GM23248 (cell line): ENCODE data around the gene CEP112. TPM values are rescaled to one million over a fixed set of nuclear protein-coding genes. Genes with fewer than 3 reads are reported as not detected.
A peak's percentile ranks its signal among the peaks of the same experiment; 100 is the strongest.

Experiments used
- DNase-seq: peaks from one replicate; pipeline ENCODE4 v3.0.0-alpha.2; 2015
- H2AFZ ChIP-seq: fragments of 200-600 bp; sonication (generic); 2 replicates; pipeline ENCODE4 v1.6.1; 2016; ENCODE audit warnings: antibody characterized with exemption
- H3F3A ChIP-seq: fragments of 200-600 bp; sonication (generic); 2 replicates; pipeline ENCODE4 v1.6.1; 2016; ENCODE audit warnings: mild to moderate bottlenecking, antibody characterized with exemption, mixed run types; ENCODE audit not compliant: insufficient read depth
- H3K27ac ChIP-seq: fragments of 200-600 bp; sonication (generic); 2 replicates; pipeline ENCODE4 v1.5.1; 2016; ENCODE audit warnings: mild to moderate bottlenecking
- H3K27me3 ChIP-seq: fragments of 200-600 bp; sonication (generic); replicated peaks from 2 replicates; pipeline ENCODE4 v1.6.1; 2016; ENCODE audit warnings: mild to moderate bottlenecking; ENCODE audit not compliant: insufficient read depth
- H3K36me3 ChIP-seq: fragments of 200-600 bp; sonication (generic); 2 replicates; pipeline ENCODE4 v1.6.1; 2016; ENCODE audit warnings: low read depth, mild to moderate bottlenecking
- H3K4me1 ChIP-seq: fragments of 200-600 bp; sonication (generic); 2 replicates; pipeline ENCODE4 v1.6.1; 2016; ENCODE audit warnings: mild to moderate bottlenecking; ENCODE audit not compliant: insufficient read depth
- H3K4me2 ChIP-seq: fragments of 200-600 bp; sonication (generic); one replicate; pipeline ENCODE4 v1.6.1; 2016; ENCODE audit warnings: mild to moderate bottlenecking; ENCODE audit not compliant: unreplicated experiment
- H3K4me3 ChIP-seq: fragments of 200-600 bp; sonication (generic); 2 replicates; pipeline ENCODE4 v1.5.1; 2016; ENCODE audit warnings: mild to moderate bottlenecking
- H3K79me2 ChIP-seq: fragments of 200-600 bp; sonication (generic); 2 replicates; pipeline ENCODE4 v1.6.1; 2016; ENCODE audit warnings: mild to moderate bottlenecking; ENCODE audit not compliant: insufficient read depth
- H3K9ac ChIP-seq: fragments of 200-600 bp; sonication (generic); 2 replicates; pipeline ENCODE4 v1.6.1; 2016; ENCODE audit warnings: mild to moderate bottlenecking
- H3K9me2 ChIP-seq: fragments of 200-600 bp; sonication (generic); 2 replicates; pipeline ENCODE4 v1.6.1; 2016; ENCODE audit warnings: mixed run types, mild to moderate bottlenecking, moderate library complexity; ENCODE audit not compliant: insufficient read depth
- H3K9me3 ChIP-seq: fragments of 200-600 bp; sonication (generic); one replicate; pipeline ENCODE4 v1.6.1; 2017; ENCODE audit warnings: low read depth
- H4K20me1 ChIP-seq: fragments of 200-600 bp; sonication (generic); 2 replicates; pipeline ENCODE4 v1.6.0; 2016; ENCODE audit not compliant: insufficient read depth
- EZH2 ChIP-seq: fragments of 200-600 bp; sonication (generic); IDR thresholded peaks from 2 replicates; pipeline ENCODE4 v1.6.1; 2018; ENCODE audit warnings: antibody characterized with exemption, mild to moderate bottlenecking; ENCODE audit not compliant: insufficient read depth, poor library complexity, severe bottlenecking
- EZH2phosphoT487 ChIP-seq: fragments of 200-600 bp; sonication (generic); IDR thresholded peaks from 2 replicates; pipeline ENCODE4 v1.6.1; 2018; ENCODE audit warnings: antibody characterized with exemption, moderate library complexity, mild to moderate bottlenecking, low read depth; ENCODE audit not compliant: insufficient read depth
- WGBS, 2 experiments: methylation state at CpG; one replicate each; pipeline ENCODE4 v1.1.6; 2015 to 2017; ENCODE audit warnings: low lambda C conversion rate in 2 of 2, low coverage in 1 of 2; ENCODE audit errors: missing lambda C conversion rate in 2 of 2; 5-methylcytosine and 5-hydroxymethylcytosine counted together
- in situ Hi-C: fragments of 300-500 bp; cut with MboI; formaldehyde crosslinking; loops from 2 replicates; pipeline ENCODE4 v1.15.0; 2020
- polyA plus RNA-seq: library from polyadenylated mRNA; unstranded; fragments of >200 nt; fragmentation: Nextera tagmentation; extraction: Ambion mirVana; gene quantifications from 2 replicates; pipeline ENCODE4 v1.2.1, GENCODE V29; 2016
- total RNA-seq: library from RNA; depleted of rRNA; stranded (reverse); fragments of >200 nt; shearing (Covaris generic); gene quantifications from 2 replicates; pipeline ENCODE4 v1.2.3, GENCODE V29; 2014

Gene CEP112
- total and polyA plus RNA-seq, 2 experiments from 2014 or later = 8.1 to 14.8 TPM

DNA sequence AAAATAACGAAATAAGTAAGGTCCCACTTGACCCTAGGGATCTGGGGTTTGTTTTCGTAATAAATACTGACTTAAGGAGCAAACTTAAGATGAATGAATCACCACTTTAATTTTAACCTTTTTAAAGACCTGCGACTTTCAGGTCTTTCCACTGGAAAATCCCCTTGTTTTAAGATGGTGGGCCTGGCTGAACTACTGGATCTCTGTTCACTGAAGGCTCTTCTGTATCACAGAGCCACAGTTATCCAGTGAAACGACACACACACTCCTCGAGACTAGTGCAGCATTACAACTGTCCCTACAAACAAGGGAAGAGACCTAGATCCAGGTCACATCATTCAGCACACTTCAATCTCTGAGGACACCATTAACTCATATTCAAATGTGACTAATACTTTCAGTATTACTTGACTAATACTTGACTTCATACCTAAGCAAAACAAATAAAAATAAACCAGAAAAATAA lies 299.0 kb downstream of the CEP112 start:
- Histone ChIP-seq H3K4me3 (no peak overlapping the region), H3K79me2 (no peaks in the 10 kb centered on the region), H3K9me2 (no peaks in the 10 kb centered on the region), H4K20me1 (no peaks in the 10 kb centered on the region), H3K4me1 (peaks cover 14% of the 10 kb centered on the region), H3K9me3 (no peaks in the 10 kb centered on the region), H2AFZ (no peak overlapping the region), H3K27me3 (no peaks in the 10 kb centered on the region), H3K9ac (no peak overlapping the region), H3F3A (peaks cover 8% of the 10 kb centered on the region), H3K36me3 (no peaks in the 10 kb centered on the region), H3K4me2 (no peak overlapping the region), H3K27ac (no peak overlapping the region)
- peak; percentile 6 for DNase-seq
- TF ChIP-seq EZH2 = no peak
- TF ChIP-seq EZH2phosphoT487 = no peak
- in situ Hi-C loops = no loop called here
- WGBS, 2 experiments = 91 to 93% methylated on average over 5 of the region's 5 CpGs

DNA sequence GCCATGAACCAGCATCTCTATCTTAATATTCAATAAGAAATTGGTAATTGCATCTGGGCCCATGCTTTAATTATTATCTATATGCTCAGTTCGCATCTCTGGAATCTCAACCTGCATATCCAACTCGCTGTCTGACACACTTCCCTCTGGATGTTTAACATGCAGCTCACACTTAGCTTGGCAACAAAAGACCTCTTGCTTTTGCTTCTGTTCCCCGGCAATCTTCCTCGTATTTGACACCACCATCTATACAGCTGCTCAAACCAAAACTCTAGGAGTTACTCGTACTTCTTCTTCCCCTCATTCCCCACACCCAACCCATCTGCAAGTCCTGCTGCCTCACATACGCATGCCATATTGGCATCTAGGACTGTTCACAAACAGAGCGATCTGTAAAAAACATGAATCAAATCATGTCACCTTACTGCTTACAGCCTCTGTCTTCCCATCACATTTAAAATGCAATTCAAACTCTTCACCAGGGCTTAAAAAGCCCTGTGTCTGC lies 300.6 kb downstream of the CEP112 start:
- Histone ChIP-seq H3K27me3 (no peaks in the 10 kb centered on the region), H3F3A (peaks cover 12% of the 10 kb centered on the region), H3K4me2 (no peak overlapping the region), H3K9me2 (no peaks in the 10 kb centered on the region), H3K4me3 (no peak overlapping the region), H3K36me3 (no peaks in the 10 kb centered on the region), H3K9me3 (no peaks in the 10 kb centered on the region), H4K20me1 (no peaks in the 10 kb centered on the region), H3K27ac (no peak overlapping the region), H3K79me2 (no peaks in the 10 kb centered on the region), H3K9ac (no peak overlapping the region), H2AFZ (no peak overlapping the region), H3K4me1 (peaks cover 26% of the 10 kb centered on the region)
- DNase-seq = no peak
- TF ChIP-seq EZH2 = no peak
- no peak for TF ChIP-seq EZH2phosphoT487
- in situ Hi-C loops = no loop called here
- WGBS, 2 experiments = 92 to 96% methylated on average over 7 of the region's 7 CpGs

DNA sequence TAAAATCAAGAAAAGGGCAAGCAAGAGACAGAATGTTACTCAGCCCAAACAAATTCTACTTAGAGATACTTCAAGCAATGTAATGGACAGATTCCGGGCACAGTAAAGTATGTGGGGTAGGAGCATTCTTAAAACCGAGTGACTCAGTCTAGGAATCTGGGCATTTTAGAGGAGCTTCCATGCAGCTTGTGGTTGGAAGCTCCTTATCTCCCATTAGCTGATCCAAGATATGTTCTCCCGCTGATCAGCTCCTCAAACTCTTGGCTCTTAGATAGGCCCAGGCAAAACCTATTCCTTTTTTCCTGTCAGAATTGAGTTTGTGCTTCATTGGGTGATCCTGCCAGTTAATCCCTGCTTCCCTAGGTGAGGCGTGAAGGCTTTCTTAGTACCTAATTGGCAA lies 303.3 kb downstream of the CEP112 start:
- WGBS, 2 experiments = 60 to 67% methylated on average over 4 of the region's 4 CpGs
- Histone ChIP-seq H4K20me1 (no peaks in the 10 kb centered on the region), H3K4me3 (no peak overlapping the region), H3K4me2 (peak overlapping the region; percentile 5), H3F3A (peaks cover 21% of the 10 kb centered on the region), H3K27me3 (no peaks in the 10 kb centered on the region), H2AFZ (no peak overlapping the region), H3K9ac (no peak overlapping the region), H3K79me2 (no peaks in the 10 kb centered on the region), H3K9me2 (no peaks in the 10 kb centered on the region), H3K36me3 (no peaks in the 10 kb centered on the region), H3K9me3 (no peaks in the 10 kb centered on the region), H3K27ac (no peak overlapping the region), H3K4me1 (peaks cover 38% of the 10 kb centered on the region)
- in situ Hi-C loops = no loop called here
- TF ChIP-seq EZH2 (no peak), EZH2phosphoT487 (no peak)
- DNase-seq = peak; percentile 52

DNA sequence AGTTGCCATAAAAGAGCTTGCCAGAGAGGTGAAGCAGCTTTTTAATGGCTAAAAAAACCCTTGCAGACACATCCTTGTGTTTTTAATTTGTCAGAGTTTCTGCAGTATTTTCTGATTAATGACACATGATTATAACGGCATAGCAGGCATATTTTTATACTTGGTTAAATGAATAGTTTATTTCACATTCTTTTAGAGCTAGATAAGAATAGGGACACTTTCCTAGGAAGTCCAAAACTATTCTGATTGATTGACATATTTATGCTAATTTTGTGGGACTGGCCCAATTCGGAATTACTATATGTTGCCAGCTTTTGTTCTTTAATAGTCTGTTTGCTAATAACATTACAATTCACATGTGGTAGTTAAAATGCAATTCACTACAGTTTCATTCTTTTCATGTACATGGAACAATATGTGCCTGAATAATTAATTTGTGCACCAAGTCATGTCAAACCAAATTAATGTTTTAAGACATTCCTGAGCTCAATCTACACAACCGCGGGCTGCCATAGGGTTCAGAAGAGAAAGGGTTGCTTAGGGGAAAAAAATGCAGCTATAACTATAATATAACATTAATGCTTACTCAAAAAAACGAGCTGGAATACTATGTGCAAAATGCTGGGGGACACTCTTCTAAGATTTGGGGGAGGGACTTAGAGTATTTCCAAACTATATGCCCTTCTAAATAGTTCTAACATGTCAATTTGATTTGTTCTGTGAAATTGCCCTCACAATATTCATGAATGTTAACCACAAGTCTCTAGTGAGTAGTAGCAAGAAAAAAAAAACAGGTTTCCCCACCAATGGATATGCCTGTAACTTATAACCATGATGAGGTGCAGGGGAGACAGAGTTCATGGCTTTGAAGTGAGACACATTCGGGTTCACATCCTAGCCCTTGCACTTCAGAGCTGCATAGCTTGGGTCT lies 305.4 kb downstream of the CEP112 start:
- H3K79me2 ChIP-seq = no peaks in the 10 kb centered on the region
- no peak overlapping the region for H3K9ac ChIP-seq
- H3K4me1 ChIP-seq = peaks cover 35% of the 10 kb centered on the region
- H3K4me3 ChIP-seq = peak overlapping the region; percentile 56
- H3K36me3 ChIP-seq = no peaks in the 10 kb centered on the region
- no peaks in the 10 kb centered on the region for H3K27me3 ChIP-seq
- no peaks in the 10 kb centered on the region for H4K20me1 ChIP-seq
- in situ Hi-C loops = no loop called here
- H3K9me2 ChIP-seq = no peaks in the 10 kb centered on the region
- H3K4me2 ChIP-seq = peak overlapping the region; percentile 91
- H3K9me3 ChIP-seq = no peaks in the 10 kb centered on the region
- H3F3A ChIP-seq = peaks cover 21% of the 10 kb centered on the region
- peak; percentile 49 for DNase-seq
- TF ChIP-seq EZH2phosphoT487 = no peak
- no peak for TF ChIP-seq EZH2
- no peak overlapping the region for H2AFZ ChIP-seq
- no peak overlapping the region for H3K27ac ChIP-seq
- WGBS, 2 experiments = 8 to 11% methylated on average over 6 of the region's 6 CpGs
